GM18526 (cell line): Measurements from ENCODE around the gene PAWR.

Experiments
- POLR2A ChIP-seq: IDR thresholded peaks from 3 replicates; pipeline ENCODE4 v1.6.1; 2011; ENCODE audit not compliant: insufficient read length; ENCODE audit errors: extremely low read depth

PAWR gene

DNA sequence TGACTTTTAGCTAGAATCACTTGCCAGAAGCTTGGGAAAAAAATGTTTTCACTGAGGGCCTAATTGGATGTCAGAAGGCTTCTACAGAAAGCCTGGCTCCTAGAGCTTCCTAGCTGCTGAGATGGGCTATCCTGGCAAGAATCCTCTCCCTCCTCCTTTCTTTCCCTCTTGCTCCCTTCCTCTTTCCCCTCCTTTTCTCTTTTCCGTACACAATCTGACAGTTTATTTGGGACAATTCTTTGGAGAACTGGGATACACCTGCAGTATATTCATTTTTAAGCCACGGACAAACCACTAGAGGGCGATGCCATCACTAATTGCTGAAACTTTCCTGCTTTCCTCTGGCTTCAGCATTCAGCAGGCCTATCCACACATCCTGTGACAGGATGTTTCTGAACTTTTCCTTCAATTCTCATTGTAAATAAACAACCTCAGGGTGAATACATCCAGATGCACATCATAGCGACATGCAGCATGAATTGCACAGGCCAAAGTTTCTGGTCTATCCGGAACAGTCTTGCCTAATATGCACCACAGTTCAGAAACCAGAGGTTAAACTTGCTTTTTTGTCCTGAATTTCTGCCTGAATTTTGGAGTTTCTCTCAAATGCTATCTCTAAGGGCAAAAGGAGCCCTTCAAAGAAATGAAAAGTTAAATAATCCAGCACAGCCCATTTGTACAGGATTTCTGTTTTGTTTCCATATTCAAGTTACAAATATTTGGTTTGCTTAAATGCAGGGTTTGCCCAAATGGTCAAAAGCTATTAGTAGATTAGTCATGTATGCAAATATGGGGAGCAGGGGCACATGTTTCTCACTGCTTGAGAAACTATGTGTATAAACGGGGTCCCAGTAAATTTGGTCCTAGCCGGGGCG, 142.8 kb downstream of the PAWR start:
- TF ChIP-seq POLR2A = no peak

DNA sequence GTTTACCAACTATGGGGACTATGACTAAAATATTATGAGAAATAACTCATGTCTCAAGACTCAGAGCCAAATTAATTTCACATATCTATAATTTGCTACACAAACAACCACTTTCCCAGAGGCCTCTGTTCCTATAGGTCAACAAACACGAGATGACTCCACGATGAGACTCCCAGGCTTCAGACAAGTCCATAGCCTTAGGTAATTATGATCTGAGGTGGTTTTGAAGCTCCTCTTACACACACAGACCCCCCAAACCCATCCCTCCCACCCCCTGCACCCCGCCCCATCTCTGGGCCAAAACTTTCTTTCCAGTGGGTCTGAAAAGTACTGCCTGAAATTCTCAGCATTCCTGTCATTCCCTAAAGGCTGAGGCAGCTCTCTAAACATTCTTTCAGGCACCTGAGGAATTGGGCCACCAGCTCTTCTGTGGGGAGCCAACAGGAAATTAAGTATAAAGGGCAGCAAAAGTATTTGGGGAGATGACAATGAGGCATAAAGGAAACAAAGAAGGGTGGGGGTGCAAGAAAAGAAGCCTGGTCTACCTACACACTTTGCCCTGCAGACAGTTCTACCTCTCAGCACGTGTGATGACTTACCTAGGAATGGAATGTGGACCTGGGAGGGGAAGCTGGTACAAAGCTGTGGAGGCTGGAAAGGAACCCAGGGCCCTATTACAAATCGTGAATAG, 143.6 kb downstream of the PAWR start:
- TF ChIP-seq POLR2A = no peak

- TF ChIP-seq POLR2A = no peak
These were observed 144.2 kb downstream of the PAWR start for GRCh38 chr12:79546466-79547043.

- no peak for TF ChIP-seq POLR2A
These were observed 153.1 kb downstream of the PAWR start for GRCh38 chr12:79537675-79538074.

DNA sequence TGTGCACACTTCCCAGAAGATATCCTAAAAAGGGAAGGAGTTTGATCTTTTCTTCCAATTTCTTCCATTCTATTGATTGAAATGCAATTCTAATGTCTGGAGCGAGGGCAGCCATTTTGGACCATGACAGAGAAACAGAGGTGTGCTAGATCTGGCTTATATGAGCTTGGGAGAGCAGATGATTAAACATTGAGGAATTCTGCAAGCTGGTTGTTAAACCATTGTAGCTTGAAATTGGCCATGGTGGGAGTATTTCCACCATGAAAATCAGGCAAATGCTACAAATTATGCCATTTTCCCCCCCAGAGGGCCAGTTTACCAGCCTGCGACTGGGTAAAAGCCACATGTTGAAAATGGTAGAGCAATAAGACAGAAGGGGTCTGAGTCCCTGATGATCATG, 155.0 kb downstream of the PAWR start:
- TF ChIP-seq POLR2A = no peak
